HL-60/S4 (cell line): ENCODE measurements around the gene ABCC11.
"Not testable (repeated sequence)": the region's sequence is repeated elsewhere in the genome, so short reads cannot be mapped to it uniquely, and the experiment has no call there.

Source experiments
- in situ Hi-C: fragments of 300-500 bp; cut with MboI; formaldehyde crosslinking; loops from 2 replicates; pipeline ENCODE4 v1.14.3; 2022; ENCODE audit warnings: low sequenced_read_pairs

Gene ABCC11

DNA sequence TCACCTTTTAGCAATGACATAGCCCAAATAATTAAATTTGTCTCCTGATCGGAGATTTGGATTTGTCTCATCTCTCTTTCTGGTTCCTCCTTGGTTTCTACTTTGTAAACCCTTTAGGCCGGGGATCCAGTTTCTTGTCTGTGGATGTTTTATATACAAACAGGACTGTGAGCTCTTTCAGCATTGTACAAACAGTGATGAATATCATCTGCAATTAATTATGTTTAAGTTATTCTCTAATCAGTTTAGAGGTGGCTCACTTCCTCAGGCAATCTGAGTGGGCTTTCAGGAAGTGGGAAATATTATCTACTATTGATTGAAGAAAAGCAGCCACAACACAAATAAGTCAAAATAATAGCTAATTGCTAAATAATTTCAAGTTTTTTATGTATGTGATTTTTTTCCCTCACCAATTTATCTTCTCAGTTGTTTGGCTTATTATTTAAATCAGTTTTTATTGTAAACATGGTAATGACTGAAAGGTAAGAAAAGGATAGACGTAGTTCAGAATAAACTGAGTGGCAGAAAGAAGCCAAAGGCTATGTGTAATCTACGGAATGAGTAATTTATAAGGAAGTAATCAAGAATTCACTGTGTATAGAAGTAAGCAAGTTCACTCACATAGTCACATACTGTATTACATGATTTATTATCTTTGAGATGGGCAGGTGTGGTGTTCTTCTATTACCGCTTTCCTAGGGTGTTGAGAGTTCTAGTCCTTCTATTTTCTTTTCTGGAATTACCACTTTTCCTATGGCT lies 3.4 kb upstream of the ABCC11 start:
- in situ Hi-C loops, result no loop called here

DNA sequence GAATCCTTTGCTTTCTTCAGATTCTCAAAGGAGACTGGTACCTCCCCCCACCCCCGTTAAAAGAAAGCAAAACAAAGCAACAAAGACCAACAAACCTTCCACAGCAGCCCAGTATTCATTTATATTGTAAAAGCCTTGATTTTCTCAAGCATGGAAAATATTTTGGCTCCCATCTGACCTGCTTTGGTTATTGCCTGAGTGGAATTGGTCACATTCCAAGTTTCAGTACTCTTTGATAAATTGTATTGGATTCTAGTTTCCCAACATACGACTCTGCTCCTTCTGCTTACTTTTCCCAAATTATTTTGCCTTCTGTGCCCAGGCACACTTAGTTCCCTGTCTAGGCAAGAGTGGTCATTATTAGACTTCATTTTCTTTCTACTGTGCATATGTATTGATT lies 1.3 kb downstream of the ABCC11 start:
- in situ Hi-C loops, result no loop called here

DNA sequence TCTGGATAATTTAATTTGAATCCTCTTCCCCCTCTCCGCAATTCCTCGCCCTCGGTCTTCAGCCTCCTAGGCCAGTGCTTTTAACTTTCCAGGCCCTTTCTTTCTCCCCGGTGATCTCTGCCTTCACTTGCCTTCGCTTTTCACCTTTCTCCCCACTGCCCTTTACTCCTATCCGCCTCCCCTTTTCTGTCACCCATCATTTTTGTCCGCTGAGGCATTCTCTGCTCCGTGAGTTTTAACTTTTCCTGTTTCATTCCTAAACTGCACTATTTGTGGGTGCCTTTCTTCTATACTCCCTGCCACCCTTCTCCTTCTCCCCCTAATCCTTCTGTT lies 2.5 kb downstream of the ABCC11 start:
- in situ Hi-C loops, result no loop called here

DNA sequence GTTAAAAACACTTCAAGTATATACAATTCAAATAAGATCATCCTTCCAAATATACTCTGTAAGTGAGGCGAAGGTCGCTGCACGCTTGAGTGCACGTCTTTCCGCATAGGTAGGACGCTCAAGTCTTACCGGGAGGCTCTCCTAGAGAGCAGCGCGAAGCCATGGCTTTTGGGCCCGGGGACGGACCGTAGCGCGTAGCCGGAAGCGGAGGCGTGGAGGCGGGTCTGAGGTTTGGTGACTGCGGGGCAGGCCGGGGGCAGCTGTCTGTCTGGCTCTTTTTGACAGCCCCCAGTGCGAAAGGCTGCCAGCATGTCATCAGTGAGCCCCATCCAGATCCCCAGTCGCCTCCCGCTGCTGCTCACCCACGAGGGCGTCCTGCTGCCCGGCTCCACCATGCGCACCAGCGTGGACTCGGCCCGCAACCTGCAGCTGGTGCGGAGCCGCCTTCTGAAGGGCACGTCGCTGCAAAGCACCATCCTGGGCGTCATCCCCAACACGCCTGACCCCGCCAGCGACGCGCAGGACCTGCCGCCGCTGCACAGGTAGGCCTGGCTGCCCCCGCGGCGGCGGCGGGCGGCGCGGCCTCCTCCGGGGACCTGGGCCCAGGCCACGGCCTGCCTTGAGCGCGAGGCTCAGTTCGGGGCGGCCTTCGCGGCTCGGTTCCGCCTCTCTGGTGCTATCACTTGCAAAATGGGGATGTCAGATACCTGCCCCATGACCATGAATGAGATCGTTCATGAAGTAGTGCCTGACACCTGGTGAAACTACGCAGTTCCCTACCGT lies 3.1 kb downstream of the ABCC11 start, which contains the start of gene LONP2:
TSS of gene LONP2 (plus strand) at position 221 of the 783 bp plus-strand sequence. CDS start at position 310, 89 bp downstream.
- in situ Hi-C loops, result no loop called here

DNA sequence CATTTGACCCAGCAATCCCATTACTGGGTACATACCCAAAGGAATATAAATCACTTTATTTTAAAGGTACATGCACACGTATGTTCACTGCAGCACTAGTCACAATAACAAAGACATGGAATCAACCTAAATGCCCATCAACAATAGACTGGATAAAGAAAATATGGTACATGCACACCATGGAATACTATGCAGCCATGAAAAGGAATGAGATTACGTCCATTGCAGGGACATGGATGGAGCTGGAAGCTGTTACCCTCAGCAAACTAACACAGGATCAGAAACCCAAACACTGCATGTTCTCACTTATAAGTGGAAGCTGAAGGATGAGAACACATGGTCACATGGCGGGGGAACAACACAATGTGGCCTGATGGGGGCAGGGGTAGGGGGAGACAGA lies 7.2 kb downstream of the ABCC11 start:
- in situ Hi-C loops, result not testable (repeated sequence)

DNA sequence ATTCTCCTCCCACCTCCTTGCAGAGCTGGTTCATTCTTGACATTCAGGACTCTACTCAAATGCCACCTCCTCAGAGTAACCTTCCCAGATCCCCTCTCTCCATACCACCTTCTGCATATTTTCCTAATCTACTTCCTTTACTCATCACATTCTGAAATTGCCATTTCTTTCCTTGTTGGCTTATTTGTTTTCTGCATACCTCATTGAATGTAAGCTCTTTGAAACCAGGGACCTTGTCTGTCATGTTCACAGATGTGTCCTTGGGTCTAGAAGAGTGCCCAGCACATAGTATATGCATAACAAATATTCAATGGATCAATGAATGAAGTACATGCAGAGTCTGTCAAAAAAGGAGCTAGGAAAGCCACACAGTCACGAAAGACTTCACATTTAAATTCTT lies 11.1 kb downstream of the ABCC11 start:
- in situ Hi-C loops, result loop anchor here (10.0 kb wide), 1 partner anchor 389 kb away; no protein-coding TSS in a partner anchor

DNA sequence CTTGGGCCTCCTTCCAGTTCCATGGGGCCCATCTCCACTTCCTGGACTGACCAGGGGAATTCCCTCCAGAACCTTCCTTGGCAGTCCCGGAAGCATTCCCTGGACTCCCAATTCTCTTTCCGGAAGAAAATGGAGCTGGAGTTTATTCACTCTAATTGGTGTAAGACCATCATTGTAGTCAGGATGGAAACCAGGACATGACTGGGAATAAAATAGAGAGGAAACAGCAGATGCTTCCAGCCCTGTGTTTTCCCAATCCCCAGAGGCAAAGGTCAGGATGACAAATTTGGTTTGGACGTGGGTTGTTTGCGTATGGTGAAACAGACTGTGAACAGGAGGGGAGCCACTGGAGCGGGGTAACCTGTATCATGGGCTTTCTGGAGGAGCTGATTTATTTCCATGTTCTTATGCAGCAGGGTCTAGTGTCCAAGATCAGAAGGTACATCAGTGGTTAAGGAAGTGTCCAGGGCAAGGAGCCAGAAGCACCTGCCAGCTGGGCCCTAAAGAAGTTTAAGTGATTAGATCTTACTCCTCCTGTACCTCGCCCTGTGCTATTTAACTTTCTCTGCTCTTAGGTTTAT lies 11.7 kb downstream of the ABCC11 start:
- in situ Hi-C loops, result loop anchor here (10.0 kb wide), 1 partner anchor 389 kb away; no protein-coding TSS in a partner anchor

DNA sequence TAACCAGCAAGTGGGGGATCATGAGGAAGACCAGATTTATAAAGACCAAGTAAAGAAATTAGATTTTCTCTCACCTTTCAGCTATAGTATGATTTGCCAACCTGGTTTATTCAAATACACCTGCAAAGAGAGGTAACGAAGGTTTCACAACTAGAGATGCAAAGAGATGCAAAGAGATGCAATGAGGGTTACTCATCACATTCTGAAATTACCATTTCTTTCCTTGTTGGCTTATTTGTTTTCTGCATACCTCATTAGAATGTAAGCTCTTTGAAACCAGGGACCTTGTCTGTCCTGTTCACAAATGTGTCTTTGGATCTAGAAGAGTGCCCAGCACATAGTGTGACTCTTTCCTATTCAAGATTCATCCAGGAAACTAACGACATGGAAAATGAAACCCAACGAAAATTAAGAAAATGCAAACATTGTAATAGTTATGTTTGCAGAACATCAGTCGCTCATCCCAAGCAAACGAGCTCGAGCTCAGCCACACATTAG lies 12.2 kb downstream of the ABCC11 start:
- in situ Hi-C loops, result loop anchor here (10.0 kb wide), 1 partner anchor 390 kb away; no protein-coding TSS in a partner anchor

DNA sequence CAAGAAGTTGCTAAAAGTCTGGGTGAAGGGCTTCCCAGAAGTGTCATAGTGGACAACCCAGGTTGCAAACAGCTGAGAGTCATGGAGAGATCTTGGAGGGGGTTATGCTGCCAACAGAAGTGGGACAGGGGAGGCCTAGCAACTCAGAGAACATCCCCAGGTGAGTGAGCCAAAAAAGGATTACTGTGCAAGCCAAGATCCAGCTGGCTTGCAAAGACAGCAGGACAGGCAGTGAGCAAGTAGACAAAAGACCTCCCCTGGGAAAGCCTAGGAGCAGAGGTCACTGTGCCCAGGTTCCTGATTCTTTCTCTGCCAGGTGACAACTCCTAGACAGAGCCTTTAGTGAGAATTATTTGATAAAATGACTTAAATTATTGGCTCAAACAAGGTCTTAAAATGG lies 12.7 kb downstream of the ABCC11 start:
- in situ Hi-C loops, result loop anchor here (10.0 kb wide), 1 partner anchor 390 kb away; no protein-coding TSS in a partner anchor

DNA sequence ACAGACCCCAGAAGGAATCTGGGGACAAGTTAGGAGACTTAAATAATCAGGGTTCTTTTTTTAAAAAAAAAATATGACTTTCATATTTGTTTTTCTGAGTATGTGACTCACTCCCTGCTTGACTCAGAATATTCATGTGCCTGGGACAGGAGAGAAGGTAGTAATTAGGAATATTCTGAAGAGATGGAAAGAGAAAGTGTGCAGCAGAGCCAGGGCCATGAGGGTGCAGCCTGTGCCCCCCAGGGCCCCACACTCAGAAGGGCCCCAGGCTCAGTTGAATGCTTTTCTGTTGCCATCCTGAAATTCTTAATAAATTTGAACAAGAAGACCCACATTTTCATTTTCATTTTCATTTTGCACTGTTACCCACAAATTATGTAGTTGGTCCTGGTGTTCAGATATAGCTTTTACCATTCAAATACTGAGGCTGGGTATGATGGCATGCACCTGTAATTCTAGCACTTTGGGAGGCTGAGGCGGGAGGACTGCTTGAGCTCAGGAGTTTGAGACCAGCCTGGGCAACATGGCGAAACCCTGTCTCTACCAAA lies 14.8 kb downstream of the ABCC11 start:
- in situ Hi-C loops, result loop anchor here (10.0 kb wide), 1 partner anchor 392 kb away; no protein-coding TSS in a partner anchor

DNA sequence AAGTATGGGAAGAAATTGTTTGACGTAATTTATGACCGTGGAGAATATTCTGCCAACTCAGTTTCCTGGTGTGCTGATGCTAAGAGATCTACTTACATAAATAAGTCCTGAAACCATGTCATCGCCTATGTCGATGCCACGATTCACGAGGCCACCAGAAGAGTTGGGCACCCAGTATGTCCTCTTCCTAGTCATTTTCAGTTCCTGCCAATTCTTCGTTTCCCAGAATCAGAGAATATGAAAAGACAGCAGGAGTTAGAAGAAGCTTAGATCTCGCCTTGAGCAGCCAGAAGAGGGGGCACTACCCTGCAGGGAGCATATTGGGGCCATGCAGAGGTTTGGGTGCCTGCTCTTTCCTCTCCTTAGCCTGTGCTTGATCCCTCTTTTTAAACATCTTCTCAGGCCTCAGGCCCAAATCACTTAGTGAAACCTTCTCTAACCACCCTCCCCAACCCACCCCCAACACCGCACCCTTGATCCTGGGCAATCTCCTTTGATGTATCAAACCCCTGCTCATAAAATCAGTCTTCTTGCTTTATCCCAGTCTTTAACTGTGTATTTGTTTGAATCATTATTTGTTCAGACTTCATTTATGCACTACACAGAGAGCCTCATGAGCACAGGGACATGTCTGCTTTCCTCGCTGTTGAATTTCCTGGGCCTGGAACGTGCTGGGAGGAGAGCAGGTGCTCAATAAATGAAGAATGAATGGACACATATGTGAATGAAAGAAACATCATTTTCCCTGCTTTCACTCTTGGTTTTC lies 15.4 kb downstream of the ABCC11 start:
- in situ Hi-C loops, result loop anchor here (10.0 kb wide), 1 partner anchor 393 kb away; no protein-coding TSS in a partner anchor

DNA sequence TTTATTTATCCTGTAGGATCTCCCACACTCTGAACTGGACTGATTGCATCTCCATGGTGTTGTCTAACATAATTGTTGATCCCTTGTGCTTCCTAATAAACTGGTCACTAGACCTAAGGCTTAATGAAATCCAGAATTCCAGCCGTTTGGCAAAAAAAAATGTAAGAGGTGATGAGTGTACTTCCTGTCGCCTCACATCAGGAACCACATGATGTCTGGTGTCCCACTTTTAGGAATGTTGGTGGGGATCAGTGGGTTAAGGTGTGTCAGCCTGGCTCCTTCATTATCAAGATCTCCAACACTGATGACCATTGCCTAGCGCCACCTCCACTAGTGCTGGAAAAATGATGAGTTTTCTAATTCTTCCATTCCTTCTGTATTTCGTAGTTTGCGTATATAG lies 21.9 kb downstream of the ABCC11 start:
- in situ Hi-C loops, result no loop called here

DNA sequence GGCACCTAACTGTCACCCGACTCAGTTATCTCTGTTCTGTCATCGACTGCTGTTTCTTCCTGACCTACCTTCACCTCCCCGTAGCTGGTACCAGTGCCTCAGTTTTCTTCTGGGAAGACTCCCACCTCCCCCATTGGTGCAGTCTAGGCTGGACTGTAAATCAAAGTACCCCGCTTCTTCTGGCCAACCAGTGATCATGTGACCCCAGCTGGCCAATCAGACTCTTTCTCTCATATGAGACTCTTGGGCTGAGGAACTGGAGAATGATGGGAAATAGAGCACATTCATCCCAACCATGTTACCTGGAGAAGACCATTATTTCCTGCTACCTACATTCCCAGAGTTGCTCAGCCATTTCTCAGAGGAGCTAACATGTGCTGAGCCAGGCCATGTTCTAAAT lies 23.8 kb downstream of the ABCC11 start:
- in situ Hi-C loops, result no loop called here

DNA sequence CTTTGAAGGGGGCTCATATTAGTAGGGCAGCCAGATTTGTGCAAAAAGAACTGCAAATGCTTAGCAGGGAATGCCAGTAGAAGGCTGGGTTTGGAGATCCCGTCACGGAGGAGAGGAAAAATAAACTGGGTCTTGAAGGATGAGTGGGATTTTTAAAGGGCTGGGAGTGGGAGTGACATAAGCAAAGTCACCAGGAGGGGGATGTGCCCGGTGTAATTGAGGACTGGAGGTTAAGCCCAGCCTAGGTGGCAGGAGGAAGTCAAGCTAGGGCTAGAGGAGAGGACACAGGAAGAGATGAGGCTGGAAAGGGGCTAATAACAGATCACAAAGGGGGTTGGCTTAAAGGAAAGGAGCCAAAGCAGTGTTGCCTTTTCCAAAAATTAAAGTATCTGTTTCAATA lies 26.4 kb downstream of the ABCC11 start:
- in situ Hi-C loops, result no loop called here

DNA sequence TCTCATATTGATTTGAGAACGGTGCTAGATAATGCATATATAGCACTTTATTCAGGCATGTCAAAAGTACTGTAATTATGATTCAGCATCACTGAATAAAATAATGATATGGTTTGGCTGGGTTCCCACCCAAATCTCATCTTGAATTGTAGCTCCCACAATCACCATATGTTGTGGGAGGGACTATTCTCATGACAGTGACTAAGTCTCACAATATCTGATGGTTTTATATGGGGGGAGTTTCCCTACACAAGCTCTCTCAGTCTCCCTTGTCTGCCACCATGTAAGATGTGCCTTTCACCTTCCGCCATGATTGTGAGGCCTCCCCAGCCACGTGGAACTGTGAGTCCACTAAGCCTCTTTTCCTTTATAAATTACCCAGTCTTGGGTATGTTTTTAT lies 28.9 kb downstream of the ABCC11 start:
- in situ Hi-C loops, result no loop called here

DNA sequence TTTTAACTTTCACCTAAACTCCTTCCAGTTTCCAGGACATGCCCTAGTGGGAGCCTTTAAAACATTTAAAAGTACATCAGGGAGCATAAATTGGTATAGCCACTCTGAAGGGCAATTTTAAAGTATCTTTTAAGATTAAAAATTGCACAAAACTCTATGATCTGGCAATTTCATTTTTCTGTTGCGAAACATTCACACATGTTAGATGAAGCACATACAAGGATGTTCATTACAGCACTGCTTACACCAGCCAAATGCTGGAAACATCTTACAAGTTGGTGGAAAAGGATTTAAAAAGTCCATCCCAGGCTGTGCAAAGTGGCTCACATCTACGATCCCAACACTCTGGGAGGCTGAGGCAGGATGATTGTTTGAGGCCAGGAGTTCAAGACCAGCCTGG lies 29.6 kb downstream of the ABCC11 start:
- in situ Hi-C loops, result no loop called here

DNA sequence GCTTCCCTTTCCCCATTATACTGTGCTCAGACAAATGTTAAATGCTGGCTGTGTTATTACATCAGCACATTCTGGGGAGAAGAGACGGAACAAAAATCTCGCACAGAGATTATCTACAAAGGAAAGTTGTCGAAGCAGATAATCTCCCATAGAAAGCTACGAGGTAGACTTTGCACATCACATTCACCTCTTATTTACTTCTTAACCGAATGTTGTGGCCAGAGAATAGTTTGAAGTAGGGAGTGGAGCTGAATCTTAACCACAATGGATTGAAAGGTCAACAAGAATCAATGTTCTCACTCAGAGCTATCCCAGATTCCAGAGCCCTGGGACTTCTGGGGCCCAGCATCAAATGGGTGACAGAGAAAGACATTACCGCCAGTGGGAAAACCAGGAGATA lies 31.6 kb downstream of the ABCC11 start:
- in situ Hi-C loops, result no loop called here

DNA sequence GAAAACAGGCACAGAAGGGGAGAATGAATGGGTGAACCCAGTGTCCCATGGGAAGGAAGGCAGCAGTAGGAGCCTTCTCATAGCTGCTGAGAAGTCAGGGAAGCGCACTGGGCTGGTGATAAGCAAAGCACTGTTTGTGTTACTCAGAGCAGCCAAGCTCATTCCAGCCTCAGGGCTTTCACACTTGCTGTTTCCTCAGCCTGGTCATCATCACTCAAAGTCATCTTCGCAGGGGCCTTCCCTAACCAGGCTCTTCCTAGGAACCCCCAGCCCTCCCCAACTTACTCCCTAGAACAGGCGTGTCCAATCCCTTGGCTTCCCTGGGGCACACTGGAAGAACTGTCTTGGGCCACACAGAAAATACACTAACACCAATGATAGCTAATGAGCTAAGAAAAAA lies 35.3 kb downstream of the ABCC11 start:
- in situ Hi-C loops, result no loop called here

DNA sequence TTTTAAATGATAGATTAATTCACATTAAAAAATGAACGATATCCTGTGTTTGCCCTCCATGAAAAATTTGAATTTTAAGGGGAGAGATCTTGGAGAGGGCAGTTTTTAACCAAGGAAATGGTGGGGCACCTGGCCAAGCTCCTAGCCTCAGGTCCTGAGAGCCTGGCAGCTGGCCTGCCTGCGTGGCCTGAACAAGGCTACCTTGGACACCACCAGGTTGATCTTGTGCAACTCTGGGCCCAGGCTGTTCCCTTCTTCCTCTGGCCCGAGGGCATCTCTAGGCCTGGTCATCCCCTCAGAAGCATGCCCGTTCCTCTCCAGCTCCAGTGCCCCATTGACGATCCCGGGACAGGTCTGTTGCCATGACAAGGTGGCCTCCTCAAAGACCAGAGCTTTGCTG lies 36.6 kb downstream of the ABCC11 start:
- in situ Hi-C loops, result no loop called here

DNA sequence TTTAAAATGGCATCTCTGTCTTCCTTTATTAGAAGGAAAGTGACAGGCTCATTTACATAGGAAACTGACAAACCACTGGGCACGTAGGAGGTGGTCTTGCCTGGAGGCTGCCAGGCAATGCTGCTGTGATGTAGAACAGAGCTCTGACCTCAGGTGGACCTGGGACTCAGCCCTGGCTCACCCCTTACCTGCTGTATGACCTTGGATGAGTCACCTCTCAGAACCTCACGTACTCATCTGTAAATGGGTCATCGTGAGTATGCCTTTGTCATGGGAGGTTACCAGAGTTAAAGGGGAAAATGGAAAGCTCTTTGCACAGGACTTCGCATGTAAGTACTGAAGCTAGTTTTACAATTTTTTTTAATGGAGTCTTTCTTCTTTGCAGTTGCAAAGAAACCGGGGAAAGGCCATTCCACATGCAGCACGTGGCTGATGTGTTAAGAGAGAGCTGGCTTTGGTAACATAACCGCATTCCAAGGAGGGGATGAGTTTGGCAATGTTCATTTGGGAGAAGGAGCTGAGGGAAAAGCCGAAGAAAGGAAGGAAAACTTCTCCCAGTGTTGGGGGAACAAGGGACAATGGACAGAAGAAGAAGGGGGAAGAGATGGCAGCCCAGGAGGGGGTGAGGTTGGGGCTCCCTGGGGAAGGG lies 40.6 kb downstream of the ABCC11 start:
- in situ Hi-C loops, result no loop called here
